Measurements from ENCODE around the gene PODXL. TPM values are rescaled to one million over a fixed set of nuclear protein-coding genes. Genes with fewer than 3 reads are reported as not detected.

The PODXL gene
- total RNA-seq, 1 experiment from 2014 or later = 37.5 TPM

- intact Hi-C loops (cut with micrococcal nuclease) = loop anchor here (1.0 kb wide), 1 partner anchor 25 kb away; no protein-coding TSS in a partner anchor
- ChIA-PET CTCF (interaction anchor here (1.2 to 3.0 kb wide), 2 partner anchors 8 to 25 kb away, joined by 3 to 19 read pairs; no protein-coding TSS in a partner anchor), RAD21 (ENCODE audit: low non-redundant PET in 1 of 2, low total read pairs in 2 of 2, uncharacterized antibody in 2 of 2, unreplicated experiment in 2 of 2) (no interaction called here), POLR2A (interaction anchor here (1.0 kb wide), 1 partner anchor 11 kb away, joined by 3 read pairs; no protein-coding TSS in a partner anchor)
- no peak for DNase-seq (ENCODE audit: low read depth, low spot score)
- ATAC-seq = peak; percentile 30
- peak overlapping the region; percentile 71 for H3K4me2 ChIP-seq (ENCODE audit: low read length)
- H3K4me3 ChIP-seq (replicated peaks in 1 of 2; ENCODE audit: low read depth in 1 of 2, low read length in 2 of 2) = peak overlapping the region in 1 of 2 experiments; percentile 27; a peak in 2 of 4 replicates
- TF ChIP-seq ZBTB33 (IDR thresholded peaks at IDR 0.05; ENCODE audit: extremely low read depth, insufficient replicate concordance, low read length) = no peak
- no peak for TF ChIP-seq CTCF (IDR thresholded peaks at IDR 0.05 in 2 of 3, conservative IDR thresholded peaks at IDR 0.05 in 1 of 3; ENCODE audit: borderline replicate concordance in 1 of 3, insufficient read depth in 1 of 3, low read depth in 2 of 3, low read length in 2 of 3)
- no peak for TF ChIP-seq RAD21 (IDR thresholded peaks at IDR 0.05; ENCODE audit: low read depth)
- TF ChIP-seq CEBPB (IDR thresholded peaks at IDR 0.05; ENCODE audit: low read depth) = no peak
- no peak for TF ChIP-seq TCF7L2 (IDR thresholded peaks at IDR 0.05; ENCODE audit: borderline replicate concordance, extremely low read depth, insufficient read depth, insufficient read length)
- no peak for TF ChIP-seq POLR2A (IDR thresholded peaks at IDR 0.05; ENCODE audit: borderline replicate concordance, extremely low read depth, insufficient read depth, insufficient read length)
- no peak for TF ChIP-seq MAX (IDR thresholded peaks at IDR 0.05)
- no peak for TF ChIP-seq SP1 (IDR thresholded peaks at IDR 0.05; ENCODE audit: low read depth)
- TF ChIP-seq YY1 (IDR thresholded peaks at IDR 0.05; ENCODE audit: extremely low read depth, insufficient replicate concordance, low read depth, low read length) = no peak
- no peak for TF ChIP-seq ATF3 (IDR thresholded peaks at IDR 0.05)
- no peak for TF ChIP-seq CBX3 (IDR thresholded peaks at IDR 0.05; ENCODE audit: low read depth)
- no peak for TF ChIP-seq FOSL1 (IDR thresholded peaks at IDR 0.05; ENCODE audit: low read depth)
- TF ChIP-seq ZNF274 (IDR thresholded peaks at IDR 0.05; ENCODE audit: low read depth, low read length) = no peak
- BruUV-seq (replicated peaks) = no TSS peak
- H3K27ac ChIP-seq (ENCODE audit: low read depth, low read length) = peak overlapping the region; percentile 95
- H3K9me3 ChIP-seq (ENCODE audit: control insufficient read depth in 1 of 2, insufficient read depth in 1 of 2, low read depth in 1 of 2, low read length in 2 of 2) = no peaks in the 10 kb centered on the region
- H3K9me2 ChIP-seq (ENCODE audit: insufficient read depth) = no peaks in the 10 kb centered on the region
- no peak overlapping the region for H2AFZ ChIP-seq (ENCODE audit: low read depth, low read length, poor library complexity, severe bottlenecking)
- peaks cover 42% of the 10 kb centered on the region for H3K79me2 ChIP-seq (ENCODE audit: insufficient read depth, low read length)
- peak overlapping the region; percentile 60 for H3K9ac ChIP-seq (ENCODE audit: low read length)
- peaks cover 73 to 77% of the 10 kb centered on the region in 2 experiments for H3K4me1 ChIP-seq (ENCODE audit: control insufficient read depth in 1 of 2, insufficient read depth in 2 of 2, low read length in 2 of 2)
- H3K27me3 ChIP-seq (ENCODE audit: insufficient read depth, low read length) = no peaks in the 10 kb centered on the region
- H3K36me3 ChIP-seq (ENCODE audit: control insufficient read depth in 1 of 2, insufficient read depth in 2 of 2, low read length in 2 of 2) = no peaks in the 10 kb centered on the region
- no peaks in the 10 kb centered on the region for H4K20me1 ChIP-seq (ENCODE audit: insufficient read depth)
These were observed 17.6 kb downstream of the PODXL start for GRCh38 chr7:131538813-131539179.

Measured in HCT116 (cell line).